Duodenal mucosa (tissue), 2 donors: ENCODE measurements around the gene C1QTNF5.

Experiments
- H3K27ac ChIP-seq: one replicate; pipeline ENCODE4 v1.7.0; 2013; ENCODE audit warnings: low read depth, low read length
- H3K27me3 ChIP-seq, 2 donors: one replicate each; pipeline ENCODE4 v1.7.0; 2013; ENCODE audit warnings: low read length in 2 of 2, control low read depth in 1 of 2; ENCODE audit not compliant: insufficient read depth in 2 of 2, control insufficient read depth in 1 of 2
- H3K36me3 ChIP-seq, 2 donors: one replicate each; pipeline ENCODE4 v1.7.0; 2013; ENCODE audit warnings: low read length in 2 of 2, control low read depth in 1 of 2; ENCODE audit not compliant: insufficient read depth in 2 of 2, control insufficient read depth in 1 of 2
- H3K4me1 ChIP-seq, 2 donors: one replicate each; pipeline ENCODE4 v1.7.0; 2013; ENCODE audit warnings: low read length in 2 of 2, control low read depth in 1 of 2; ENCODE audit not compliant: insufficient read depth in 2 of 2, control insufficient read depth in 1 of 2
- H3K4me3 ChIP-seq, 2 donors: one replicate each; pipeline ENCODE4 v1.7.0; 2013; ENCODE audit warnings: low read length in 2 of 2, low read depth in 1 of 2
- H3K9ac ChIP-seq, 2 donors: one replicate each; pipeline ENCODE4 v1.7.0; 2013; ENCODE audit warnings: low read length in 2 of 2, low read depth in 1 of 2
- H3K9me3 ChIP-seq, 2 donors: one replicate each; pipeline ENCODE4 v1.7.0; 2013; ENCODE audit warnings: low read length in 2 of 2, control low read depth in 1 of 2; ENCODE audit not compliant: control insufficient read depth in 1 of 2

The C1QTNF5 gene

GRCh38 chr11:119324189-119324588 is 16.5 kb downstream of the C1QTNF5 start:
- no peak overlapping the region for H3K4me3 ChIP-seq
- H3K36me3 ChIP-seq: no peaks in the 10 kb centered on the region
- H3K9me3 ChIP-seq: no peaks in the 10 kb centered on the region
- no peak overlapping the region for H3K9ac ChIP-seq
- H3K27ac ChIP-seq: no peak overlapping the region
- H3K27me3 ChIP-seq: peaks cover 0 to 3% of the 10 kb centered on the region in 2 donors
- peaks cover 9 to 20% of the 10 kb centered on the region in 2 donors for H3K4me1 ChIP-seq

DNA sequence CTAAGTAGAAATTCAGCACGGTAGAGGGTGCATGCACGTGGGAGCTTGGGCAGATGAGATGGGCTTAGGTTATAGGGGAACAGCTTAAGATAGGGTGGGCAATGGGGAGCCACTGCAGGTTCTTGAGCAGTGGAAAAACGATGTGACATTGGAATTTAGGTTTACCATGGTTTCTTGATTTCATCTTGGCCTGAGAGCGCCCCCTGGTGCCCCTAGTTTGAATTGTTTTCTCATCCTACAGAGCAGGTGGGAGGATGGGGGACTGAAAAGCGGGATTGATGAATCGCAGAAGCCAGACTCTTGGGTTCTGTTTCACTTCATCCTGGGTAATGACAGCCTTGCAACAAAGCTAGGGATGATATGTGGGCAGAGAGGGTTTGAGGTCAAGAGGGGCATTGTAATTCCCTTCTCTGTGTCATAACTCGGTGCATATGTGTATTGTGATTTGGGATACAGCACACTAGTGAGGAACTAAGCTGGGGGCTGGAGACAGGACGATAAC is 17.1 kb downstream of the C1QTNF5 start:
- H3K4me1 ChIP-seq: peaks cover 9 to 25% of the 10 kb centered on the region in 2 donors
- no peaks in the 10 kb centered on the region for H3K9me3 ChIP-seq
- H3K9ac ChIP-seq: no peak overlapping the region
- no peak overlapping the region for H3K4me3 ChIP-seq
- no peak overlapping the region for H3K27ac ChIP-seq
- no peaks in the 10 kb centered on the region for H3K36me3 ChIP-seq
- peaks cover 0 to 8% of the 10 kb centered on the region in 2 donors for H3K27me3 ChIP-seq

DNA sequence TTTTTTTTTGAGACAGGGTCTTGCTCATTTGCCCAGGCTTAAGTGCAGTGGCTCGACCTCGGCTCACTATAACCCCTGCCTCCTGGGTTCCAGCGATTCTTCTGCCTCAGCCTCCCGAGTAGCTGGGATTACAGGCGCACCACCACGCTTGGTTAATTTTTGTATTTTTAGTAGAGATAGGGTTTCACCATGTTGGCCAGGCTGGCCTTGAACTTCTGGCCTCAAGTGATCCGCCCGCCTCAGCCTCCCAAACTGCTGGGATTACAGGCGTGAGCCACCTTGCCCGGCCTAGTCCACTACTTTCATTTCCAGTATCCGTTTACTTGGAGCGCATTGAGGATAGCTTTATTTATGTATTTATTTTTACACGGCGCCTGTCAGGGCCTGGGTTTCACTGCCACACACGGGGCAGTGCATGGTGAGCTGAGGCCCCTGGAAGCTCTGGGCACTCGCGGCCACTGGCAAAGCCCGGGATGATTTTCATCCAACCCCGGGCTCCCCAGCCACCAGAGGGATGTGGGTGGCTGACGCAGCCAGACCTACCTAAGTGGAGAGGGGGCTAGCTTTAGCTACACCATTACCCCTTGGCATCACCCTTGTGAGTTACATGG is 17.7 kb downstream of the C1QTNF5 start:
- Histone ChIP-seq H3K27ac (no peak overlapping the region), H3K36me3 (no peaks in the 10 kb centered on the region), H3K27me3 (peaks cover 1 to 14% of the 10 kb centered on the region in 2 donors), H3K4me3 (no peak overlapping the region), H3K9me3 (no peaks in the 10 kb centered on the region), H3K9ac (no peak overlapping the region), H3K4me1 (peaks cover 9 to 29% of the 10 kb centered on the region in 2 donors)

DNA sequence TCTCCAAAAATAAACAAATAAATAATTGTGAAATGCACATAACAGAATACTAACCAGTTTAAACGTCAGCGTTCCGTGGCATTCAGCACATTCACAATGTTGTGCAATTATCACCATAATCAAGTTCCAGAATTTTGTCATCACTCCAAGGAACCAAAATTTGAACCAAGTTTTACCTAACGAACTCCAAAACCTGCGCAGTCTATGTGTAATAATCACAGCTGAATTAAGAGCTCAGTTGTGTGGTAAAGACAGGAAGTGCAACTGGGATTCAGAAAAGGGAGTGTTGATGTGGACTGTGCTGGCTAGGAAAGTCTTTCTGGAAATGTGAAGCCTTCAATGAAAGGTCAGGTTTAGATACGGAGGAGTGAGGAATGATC is 18.3 kb downstream of the C1QTNF5 start:
- no peaks in the 10 kb centered on the region for H3K9me3 ChIP-seq
- H3K27ac ChIP-seq: no peak overlapping the region
- H3K36me3 ChIP-seq: no peaks in the 10 kb centered on the region
- H3K4me3 ChIP-seq: peak overlapping the region in 1 of 2 donors; percentile 3
- H3K9ac ChIP-seq: no peak overlapping the region
- H3K4me1 ChIP-seq: peaks cover 9 to 36% of the 10 kb centered on the region in 2 donors
- H3K27me3 ChIP-seq: peaks cover 8 to 21% of the 10 kb centered on the region in 2 donors

DNA sequence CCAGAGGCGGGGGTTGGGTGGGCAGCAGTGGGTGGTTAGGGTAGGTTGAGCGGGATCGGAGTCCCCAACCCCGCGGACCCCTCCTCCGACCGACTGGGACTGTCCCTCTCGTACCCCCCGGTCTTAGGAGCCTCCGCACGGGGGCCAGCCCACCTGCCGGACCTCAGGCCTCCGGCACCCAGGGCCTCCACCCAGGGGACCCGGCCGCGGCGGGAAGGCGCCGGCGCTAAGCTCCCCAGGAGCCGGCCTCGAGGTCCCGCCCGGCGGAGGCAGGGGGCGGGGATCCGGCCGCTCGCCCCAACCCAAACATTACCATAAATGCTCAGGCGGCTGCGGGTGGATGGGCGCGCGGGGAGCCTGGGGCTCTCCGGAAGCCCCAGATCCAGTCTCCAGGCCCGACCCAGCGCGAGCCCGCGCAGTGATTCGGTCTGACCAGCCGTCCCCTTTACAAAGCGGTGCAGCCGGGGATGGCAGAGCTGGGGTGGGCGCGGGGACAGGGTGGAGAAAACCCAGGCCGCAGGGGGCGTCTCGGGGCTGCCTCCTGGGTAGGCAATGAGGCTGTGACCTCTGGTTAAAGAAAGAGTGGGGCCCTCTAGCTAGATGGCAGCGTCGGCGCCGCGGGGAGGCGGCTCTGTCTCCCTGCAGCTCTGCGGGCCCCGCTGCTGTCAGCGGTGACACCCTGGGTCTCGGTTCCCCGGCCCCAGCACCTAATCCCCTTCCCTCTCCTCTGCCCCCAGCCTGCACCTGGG is 19.7 kb downstream of the C1QTNF5 start:
- H3K9ac ChIP-seq: peak overlapping the region; percentile 64 to 65
- H3K27me3 ChIP-seq: peaks cover 16 to 31% of the 10 kb centered on the region in 2 donors
- peak overlapping the region; percentile 68 to 74 for H3K4me3 ChIP-seq
- no peaks in the 10 kb centered on the region for H3K9me3 ChIP-seq
- H3K27ac ChIP-seq: peak overlapping the region; percentile 78
- H3K4me1 ChIP-seq: peaks cover 9 to 44% of the 10 kb centered on the region in 2 donors
- H3K36me3 ChIP-seq: no peaks in the 10 kb centered on the region

DNA sequence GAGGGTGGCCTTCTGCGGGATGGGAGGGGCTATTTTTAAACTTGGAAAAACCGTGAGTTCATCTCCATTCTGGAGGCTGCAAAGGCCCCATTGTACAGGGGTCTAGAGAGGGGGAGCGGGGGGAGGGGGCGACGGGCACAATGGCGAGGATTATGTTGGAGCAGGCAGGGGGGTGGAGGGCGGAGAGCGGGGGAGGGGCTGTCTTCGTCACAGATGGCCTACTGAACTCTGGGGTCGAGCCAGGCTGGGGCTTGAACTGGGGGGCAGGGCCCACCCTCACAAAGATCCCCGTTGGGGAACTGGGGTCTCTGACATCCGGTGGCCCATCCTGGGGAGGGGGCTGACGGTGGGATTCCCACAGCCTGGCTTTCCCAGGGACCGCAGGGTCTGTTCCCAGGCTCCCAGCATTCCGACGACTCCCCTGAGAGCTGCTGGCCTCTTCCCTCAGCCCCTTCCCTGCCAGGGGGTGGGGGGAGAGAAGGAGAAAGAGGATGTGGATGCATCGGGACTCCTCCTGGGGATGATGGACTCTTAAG is 20.4 kb downstream of the C1QTNF5 start:
- Histone ChIP-seq H3K27me3 (peaks cover 22 to 38% of the 10 kb centered on the region in 2 donors), H3K27ac (peak overlapping the region; percentile 78), H3K4me1 (peaks cover 14 to 51% of the 10 kb centered on the region in 2 donors), H3K9me3 (no peaks in the 10 kb centered on the region), H3K36me3 (no peaks in the 10 kb centered on the region), H3K9ac (peak overlapping the region; percentile 39 to 64), H3K4me3 (peak overlapping the region; percentile 68 to 74)

DNA sequence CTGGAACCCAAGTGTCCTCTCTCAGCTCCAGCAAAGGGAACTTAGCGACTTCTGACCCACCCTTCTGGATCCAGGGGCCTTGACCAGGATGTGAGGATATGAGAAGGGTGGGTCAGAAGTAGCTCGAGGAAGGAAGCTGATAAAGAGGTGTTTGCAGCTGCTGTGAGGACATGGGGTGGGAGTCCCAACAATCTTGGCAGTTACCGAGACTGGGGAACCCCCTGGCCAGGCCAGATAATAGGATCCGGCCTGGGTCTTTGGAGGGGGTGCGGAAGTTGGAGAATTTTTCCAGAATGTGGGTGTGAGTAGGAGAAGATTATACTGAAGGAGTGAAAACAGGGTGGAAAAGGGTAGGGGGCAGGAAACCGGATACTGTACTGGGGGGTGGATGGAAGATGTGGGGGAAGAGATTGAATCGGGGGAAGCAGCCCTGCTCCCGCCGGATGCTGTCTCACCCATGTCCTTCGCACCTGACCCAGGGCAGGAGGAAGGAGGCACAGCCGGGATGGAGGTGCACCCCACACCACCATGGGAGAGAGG is 20.9 kb downstream of the C1QTNF5 start:
- Histone ChIP-seq H3K4me1 (peaks cover 17 to 55% of the 10 kb centered on the region in 2 donors), H3K36me3 (no peaks in the 10 kb centered on the region), H3K27ac (peak overlapping the region; percentile 70), H3K27me3 (peaks cover 27 to 43% of the 10 kb centered on the region in 2 donors), H3K9ac (no peak overlapping the region), H3K9me3 (no peaks in the 10 kb centered on the region), H3K4me3 (no peak overlapping the region)

DNA sequence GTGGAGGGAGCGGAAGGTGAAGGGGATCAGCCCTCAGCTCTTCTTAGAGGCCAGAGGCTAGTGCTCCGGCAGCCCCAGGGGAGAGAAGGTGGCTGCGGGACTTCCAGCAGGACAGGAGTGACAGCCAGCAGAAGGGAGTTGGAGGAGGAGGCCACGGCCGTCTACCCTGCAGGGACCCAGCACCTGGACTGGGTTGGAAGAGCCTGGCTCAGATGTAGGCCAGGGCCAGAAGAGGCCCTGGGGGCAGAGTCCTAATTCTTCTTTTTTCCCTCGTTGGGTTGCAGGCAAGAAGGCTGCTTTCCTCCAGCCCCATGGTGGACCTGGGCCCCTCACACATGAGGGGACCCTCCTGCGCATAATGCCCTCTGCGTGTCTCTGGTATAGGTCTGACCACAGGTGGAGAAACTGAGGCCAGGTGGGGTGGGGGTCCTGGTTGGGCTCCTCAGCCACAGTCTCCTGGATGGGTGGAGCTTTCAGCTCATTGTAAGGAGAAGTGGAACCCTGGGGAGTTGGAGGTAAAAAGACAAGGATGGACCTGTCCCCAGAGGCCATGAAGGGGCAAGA is 21.5 kb downstream of the C1QTNF5 start:
- H3K36me3 ChIP-seq: no peaks in the 10 kb centered on the region
- peaks cover 32 to 46% of the 10 kb centered on the region in 2 donors for H3K27me3 ChIP-seq
- peak overlapping the region in 1 of 2 donors; percentile 32 for H3K9ac ChIP-seq
- H3K27ac ChIP-seq: peak overlapping the region; percentile 70
- no peaks in the 10 kb centered on the region for H3K9me3 ChIP-seq
- no peak overlapping the region for H3K4me3 ChIP-seq
- peaks cover 17 to 57% of the 10 kb centered on the region in 2 donors for H3K4me1 ChIP-seq

GRCh38 chr11:119318240-119319135 is 22.2 kb downstream of the C1QTNF5 start:
- Histone ChIP-seq H3K27me3 (peaks cover 35 to 46% of the 10 kb centered on the region in 2 donors), H3K27ac (peak overlapping the region; percentile 50), H3K4me3 (no peak overlapping the region), H3K36me3 (no peaks in the 10 kb centered on the region), H3K4me1 (peaks cover 17 to 57% of the 10 kb centered on the region in 2 donors), H3K9ac (peak overlapping the region in 1 of 2 donors; percentile 32), H3K9me3 (no peaks in the 10 kb centered on the region)
